Measurements from ENCODE around the gene DDC. TPM values are rescaled to one million over a fixed set of nuclear protein-coding genes. Genes with fewer than 3 reads are reported as not detected.
A peak's percentile ranks its signal among the peaks of the same experiment; 100 is the strongest.

The DDC gene
- polyA plus RNA-seq, 2 of the 4 experiments (the other 2 are of a cell fraction) = 1.3 to 2.8 TPM

DNA sequence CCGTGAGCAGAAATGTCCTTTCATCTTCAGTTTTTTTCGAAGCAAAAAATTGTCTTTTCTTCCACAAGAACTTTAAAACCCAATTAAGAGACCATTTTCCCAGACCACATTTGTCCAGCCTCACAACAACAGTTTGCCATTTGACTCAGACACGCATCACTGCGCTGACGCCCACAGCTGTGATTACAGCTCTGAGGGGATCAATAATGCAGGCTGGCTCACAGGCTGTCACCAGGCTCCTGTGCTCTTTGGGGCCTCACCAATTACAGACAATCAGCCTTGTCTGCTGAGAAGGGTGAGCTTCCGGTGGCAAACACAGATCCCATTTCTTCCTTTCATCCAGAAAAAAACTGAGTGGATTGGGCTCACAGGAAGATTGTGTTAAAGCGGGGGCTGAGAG is 33.3 kb downstream of the DDC start (continued):
- TF ChIP-seq, protein P1, sequence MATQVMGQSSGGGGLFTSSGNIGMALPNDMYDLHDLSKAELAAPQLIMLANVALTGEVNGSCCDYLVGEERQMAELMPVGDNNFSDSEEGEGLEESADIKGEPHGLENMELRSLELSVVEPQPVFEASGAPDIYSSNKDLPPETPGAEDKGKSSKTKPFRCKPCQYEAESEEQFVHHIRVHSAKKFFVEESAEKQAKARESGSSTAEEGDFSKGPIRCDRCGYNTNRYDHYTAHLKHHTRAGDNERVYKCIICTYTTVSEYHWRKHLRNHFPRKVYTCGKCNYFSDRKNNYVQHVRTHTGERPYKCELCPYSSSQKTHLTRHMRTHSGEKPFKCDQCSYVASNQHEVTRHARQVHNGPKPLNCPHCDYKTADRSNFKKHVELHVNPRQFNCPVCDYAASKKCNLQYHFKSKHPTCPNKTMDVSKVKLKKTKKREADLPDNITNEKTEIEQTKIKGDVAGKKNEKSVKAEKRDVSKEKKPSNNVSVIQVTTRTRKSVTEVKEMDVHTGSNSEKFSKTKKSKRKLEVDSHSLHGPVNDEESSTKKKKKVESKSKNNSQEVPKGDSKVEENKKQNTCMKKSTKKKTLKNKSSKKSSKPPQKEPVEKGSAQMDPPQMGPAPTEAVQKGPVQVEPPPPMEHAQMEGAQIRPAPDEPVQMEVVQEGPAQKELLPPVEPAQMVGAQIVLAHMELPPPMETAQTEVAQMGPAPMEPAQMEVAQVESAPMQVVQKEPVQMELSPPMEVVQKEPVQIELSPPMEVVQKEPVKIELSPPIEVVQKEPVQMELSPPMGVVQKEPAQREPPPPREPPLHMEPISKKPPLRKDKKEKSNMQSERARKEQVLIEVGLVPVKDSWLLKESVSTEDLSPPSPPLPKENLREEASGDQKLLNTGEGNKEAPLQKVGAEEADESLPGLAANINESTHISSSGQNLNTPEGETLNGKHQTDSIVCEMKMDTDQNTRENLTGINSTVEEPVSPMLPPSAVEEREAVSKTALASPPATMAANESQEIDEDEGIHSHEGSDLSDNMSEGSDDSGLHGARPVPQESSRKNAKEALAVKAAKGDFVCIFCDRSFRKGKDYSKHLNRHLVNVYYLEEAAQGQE (IDR thresholded peaks at IDR 0.05) = no peak
- TF ChIP-seq ZNF302 (CRISPR knock-in tag; IDR thresholded peaks at IDR 0.05) = no peak

DNA sequence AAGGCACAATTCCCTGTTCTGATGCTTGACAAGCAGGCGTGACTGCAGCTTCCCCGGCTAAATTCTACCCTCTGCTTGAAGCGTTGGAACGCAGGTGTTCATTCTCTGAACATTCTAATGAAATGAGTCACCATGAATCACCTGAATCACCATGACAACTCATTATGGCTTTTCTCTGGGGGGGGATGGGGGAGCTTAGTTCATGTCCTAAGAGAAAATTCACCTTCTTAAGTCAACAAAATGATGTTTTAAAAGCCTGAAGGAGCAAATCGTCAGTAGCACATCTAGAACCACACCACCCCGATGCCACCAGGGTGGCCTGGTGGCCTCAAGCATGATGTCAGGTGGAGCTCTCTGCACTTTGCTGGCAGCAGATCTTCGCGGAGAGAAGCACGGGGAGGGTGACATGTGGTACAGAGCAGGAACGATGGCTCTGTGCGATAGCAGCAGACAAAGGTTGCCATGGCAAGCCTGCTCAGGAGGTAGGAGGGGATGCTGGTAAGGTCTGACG is 33.7 kb downstream of the DDC start:
- H3K4me3 ChIP-seq = no peak overlapping the region
- ATAC-seq = no peak
- peaks cover 39% of the 10 kb centered on the region for H3K4me1 ChIP-seq
- ChIA-PET CTCF (interaction anchor here (1.1 to 4.2 kb wide), 2 partner anchors 63 to 610 kb away, joined by 5 to 15 read pairs; no protein-coding TSS in a partner anchor), POLR2A (no interaction called here)
- H3K4me2 ChIP-seq = peak overlapping the region; percentile 54
- WGBS (ENCODE audit: missing lambda C conversion rate) = 49% methylated on average over 12 of the region's 12 CpGs
- FAIRE-seq = no peak
- H3K27ac ChIP-seq = peak overlapping the region; percentile 41 to 68; a peak in 5 of 6 replicates
- DNase-seq (ENCODE audit: low read depth in 1 of 2, low spot score in 1 of 2) = peak in 1 of 2 experiments; percentile 52
- no peaks in the 10 kb centered on the region for H3K9me3 ChIP-seq
- peak; percentile 30; the same call in 1 of the 2 replicates for TF ChIP-seq FOSL2 (IDR thresholded peaks at IDR 0.05)
- peak; percentile 84 for TF ChIP-seq FOSL2 (CRISPR knock-in tag; IDR thresholded peaks at IDR 0.05)
- TF ChIP-seq CEBPB (IDR thresholded peaks at IDR 0.05) = no peak
- TF ChIP-seq RARB (CRISPR knock-in tag; IDR thresholded peaks at IDR 0.05) = no peak
- TF ChIP-seq JUNB (IDR thresholded peaks at IDR 0.05) = 0 out of 2 replicates have a peak, but pooled peaks have one; percentile 17

DNA sequence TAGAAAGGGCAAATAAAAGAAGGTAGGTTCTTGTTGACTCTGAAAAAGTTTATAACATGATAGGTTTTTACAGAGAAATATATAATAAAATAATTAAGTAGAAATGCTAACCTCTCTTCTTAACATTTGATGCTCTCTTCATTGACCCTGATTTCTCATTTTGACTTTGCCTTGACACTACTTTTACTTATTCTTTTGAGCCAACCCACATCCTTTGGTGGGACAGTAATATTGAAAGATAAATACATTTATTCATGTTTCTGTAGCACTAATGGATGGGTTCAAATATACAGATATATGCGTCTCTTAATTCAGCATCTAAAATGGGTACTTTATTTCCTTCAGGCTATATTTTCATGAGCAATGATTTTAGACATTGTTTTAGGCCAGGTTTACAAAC is 34.4 kb downstream of the DDC start:
- ChIA-PET CTCF (interaction anchor here (1.1 kb wide), 1 partner anchor 610 kb away, joined by 5 read pairs; no protein-coding TSS in a partner anchor), POLR2A (no interaction called here)
- TF ChIP-seq FOSB (CRISPR knock-in tag; IDR thresholded peaks at IDR 0.05) (no peak), RARB (CRISPR knock-in tag; IDR thresholded peaks at IDR 0.05) (no peak), ZC3H11A (IDR thresholded peaks at IDR 0.05) (no peak), NR3C1 (IDR thresholded peaks at IDR 0.05) (no peak), TP53 (CRISPR knock-in tag; IDR thresholded peaks at IDR 0.05) (no peak), KDM5A (IDR thresholded peaks at IDR 0.05) (no peak), HOXA7 (CRISPR knock-in tag; IDR thresholded peaks at IDR 0.05) (no peak), TFCP2L1 (CRISPR knock-in tag; IDR thresholded peaks at IDR 0.05) (no peak), ESRRA (IDR thresholded peaks at IDR 0.05; ENCODE audit: borderline replicate concordance, low read length) (no peak), JUNB (IDR thresholded peaks at IDR 0.05) (no peak), HDAC2 (IDR thresholded peaks at IDR 0.05) (no peak), RFX5 (IDR thresholded peaks at IDR 0.05) (no peak)
- TF ChIP-seq, protein P1 (IDR thresholded peaks at IDR 0.05) = no peak
- TF ChIP-seq, protein P2, sequence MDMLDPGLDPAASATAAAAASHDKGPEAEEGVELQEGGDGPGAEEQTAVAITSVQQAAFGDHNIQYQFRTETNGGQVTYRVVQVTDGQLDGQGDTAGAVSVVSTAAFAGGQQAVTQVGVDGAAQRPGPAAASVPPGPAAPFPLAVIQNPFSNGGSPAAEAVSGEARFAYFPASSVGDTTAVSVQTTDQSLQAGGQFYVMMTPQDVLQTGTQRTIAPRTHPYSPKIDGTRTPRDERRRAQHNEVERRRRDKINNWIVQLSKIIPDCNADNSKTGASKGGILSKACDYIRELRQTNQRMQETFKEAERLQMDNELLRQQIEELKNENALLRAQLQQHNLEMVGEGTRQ (IDR thresholded peaks at IDR 0.05) = no peak
- TF ChIP-seq, protein P3, sequence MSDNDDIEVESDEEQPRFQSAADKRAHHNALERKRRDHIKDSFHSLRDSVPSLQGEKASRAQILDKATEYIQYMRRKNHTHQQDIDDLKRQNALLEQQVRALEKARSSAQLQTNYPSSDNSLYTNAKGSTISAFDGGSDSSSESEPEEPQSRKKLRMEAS (IDR thresholded peaks at IDR 0.05) = no peak
- DNase-seq (ENCODE audit: low read depth in 1 of 2, low spot score in 1 of 2) (no peak), ATAC-seq (no peak), FAIRE-seq (no peak)
- H3K4me3 ChIP-seq = no peak overlapping the region
- peaks cover 39% of the 10 kb centered on the region for H3K4me1 ChIP-seq
- peak overlapping the region; percentile 30 to 68; a peak in 4 of 6 replicates for H3K27ac ChIP-seq
- no peak overlapping the region; the same call in 2 of the 3 replicates for H3K4me2 ChIP-seq
- WGBS (ENCODE audit: missing lambda C conversion rate) = 94% methylated on average over 1 of the region's 1 CpG
- no peaks in the 10 kb centered on the region for H3K9me3 ChIP-seq
